ENCODE measurements around the gene KIF2C.
"Not testable (repeated sequence)": the region's sequence is repeated elsewhere in the genome, so short reads cannot be mapped to it uniquely, and the experiment has no call there.

KIF2C gene

GRCh38 chr1:44776730-44777068 lies 37.1 kb downstream of the KIF2C start:
- no peak for DNase-seq

- no peak for DNase-seq
Observed at GRCh38 chr1:44777547-44777946, 37.9 kb downstream of the KIF2C start.

GRCh38 chr1:44777969-44778635 lies 38.5 kb downstream of the KIF2C start:
- DNase-seq: no peak

GRCh38 chr1:44778705-44779576 lies 39.3 kb downstream of the KIF2C start:
- DNase-seq: no peak

DNA sequence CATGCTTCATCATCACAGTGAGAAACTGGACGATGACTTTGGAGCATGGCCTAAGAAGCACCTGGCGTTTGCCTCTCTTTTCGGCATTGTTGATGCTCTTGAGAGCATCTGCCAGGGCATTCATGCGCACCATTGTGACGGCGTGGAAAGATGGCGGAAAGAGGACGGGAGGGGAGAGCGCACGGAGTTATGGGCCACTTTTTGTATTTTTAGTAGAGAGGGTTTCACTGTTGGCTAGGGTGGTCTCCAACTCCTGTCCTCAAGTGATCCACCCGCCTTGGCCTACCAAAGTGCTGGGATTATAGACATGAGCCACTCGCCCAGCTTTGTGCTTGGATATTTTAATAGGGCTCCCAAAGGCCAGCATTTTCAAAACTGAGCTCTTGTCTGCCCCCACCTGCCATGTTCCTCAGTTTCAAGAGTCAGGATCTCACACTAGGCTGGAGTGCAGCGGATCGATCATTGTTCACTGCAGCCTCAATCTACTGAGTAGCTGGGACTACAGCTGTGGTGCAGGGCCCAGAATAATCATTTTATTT lies 41.0 kb downstream of the KIF2C start:
- no peak for DNase-seq

DNA sequence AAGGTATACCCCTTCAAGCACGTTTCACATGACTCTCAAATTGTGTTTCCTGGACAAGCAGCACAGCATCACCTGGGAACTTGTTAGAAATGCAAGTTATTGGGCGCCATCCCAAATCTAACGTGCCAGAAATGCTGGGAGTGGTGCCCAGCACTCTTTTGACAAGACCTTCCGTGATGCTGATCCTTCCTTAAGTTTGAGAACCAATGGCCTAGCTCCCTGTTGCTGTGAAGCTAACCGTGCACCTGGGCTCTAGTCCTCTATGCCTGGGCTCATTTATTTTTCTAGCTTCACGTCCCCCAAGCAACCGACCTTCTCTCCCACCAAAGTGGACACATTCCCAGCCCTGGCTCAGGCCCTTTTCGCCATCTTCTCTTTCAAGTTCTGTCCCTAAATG lies 44.1 kb downstream of the KIF2C start:
- DNase-seq: no peak

DNA sequence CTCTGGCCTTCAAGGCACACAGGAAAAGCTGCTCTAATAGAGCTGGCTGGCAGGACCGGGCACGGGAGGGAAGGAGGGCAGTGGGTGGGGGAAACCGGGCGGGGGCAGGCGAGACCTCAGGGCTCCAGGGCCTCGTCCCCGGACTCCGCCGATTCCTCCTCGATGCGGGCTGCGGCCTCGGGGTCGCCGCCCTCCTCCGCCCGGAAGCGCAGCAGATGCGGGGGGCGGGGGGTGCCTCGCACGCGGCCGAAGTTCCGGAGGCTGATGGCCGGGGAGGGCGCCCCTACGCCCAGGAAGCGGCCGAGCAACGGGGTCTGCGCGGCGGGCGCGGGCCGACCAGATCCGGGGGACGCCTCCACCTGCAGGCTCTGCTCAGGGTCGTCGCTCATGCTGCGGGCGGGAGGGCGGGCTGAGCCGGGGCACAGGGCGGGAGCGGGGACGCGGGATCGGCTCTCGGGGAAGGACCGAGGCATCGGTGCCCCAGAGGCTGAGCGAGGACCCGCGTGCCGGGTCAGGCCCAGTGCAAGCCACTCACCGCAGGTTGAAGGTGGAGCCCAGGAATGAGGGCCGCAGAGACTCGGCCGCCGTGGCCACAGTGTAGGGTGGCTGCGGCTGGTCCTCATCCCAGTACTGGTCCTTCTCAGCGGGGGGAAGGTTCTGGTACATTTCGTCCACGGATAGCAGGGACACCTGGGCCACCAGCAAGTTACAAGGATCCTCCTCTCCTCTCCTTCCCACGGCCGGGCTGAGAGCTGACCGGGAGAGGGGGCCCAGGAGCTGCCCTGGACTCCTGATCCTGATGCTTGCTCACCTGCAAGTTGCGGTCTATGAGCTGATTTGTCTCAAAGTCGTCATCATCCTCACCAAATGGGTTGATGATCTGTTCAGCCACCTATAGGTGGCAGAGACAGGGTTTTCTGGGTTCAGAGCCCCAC lies 44.7 kb downstream of the KIF2C start:
- DNase-seq: no peak

GRCh38 chr1:44785029-44785380 lies 45.4 kb downstream of the KIF2C start:
- no peak for DNase-seq

DNA sequence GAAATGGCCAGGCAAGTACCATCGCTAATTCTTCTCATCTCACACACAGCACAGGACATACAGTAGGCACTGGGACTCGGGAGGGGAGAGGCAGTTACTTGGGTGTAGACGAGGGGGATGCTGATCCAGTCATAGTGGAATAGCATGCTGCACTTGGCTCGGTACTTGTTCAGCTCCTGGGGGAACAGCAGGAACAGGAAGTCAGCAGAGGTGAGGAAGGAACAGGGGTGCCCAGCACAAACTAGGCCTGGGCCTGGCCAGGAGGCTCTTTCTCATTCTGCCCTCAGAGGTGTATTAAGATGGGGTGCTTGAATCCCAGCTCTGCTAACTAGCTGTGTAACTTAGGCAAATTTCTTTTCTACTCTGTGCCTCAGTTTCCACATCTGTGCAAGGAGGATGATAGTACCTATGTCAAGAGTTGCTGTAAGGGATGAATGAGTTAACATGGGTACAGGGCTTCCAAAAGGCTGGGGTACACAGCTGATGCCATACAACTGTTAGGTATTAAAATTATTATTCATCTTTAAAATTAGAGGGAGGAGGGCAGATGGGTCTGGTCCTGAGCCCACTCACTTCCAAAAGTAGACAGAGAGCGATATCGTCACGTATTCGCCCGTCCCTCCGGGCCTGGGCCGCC lies 46.0 kb downstream of the KIF2C start:
- no peak for DNase-seq

DNA sequence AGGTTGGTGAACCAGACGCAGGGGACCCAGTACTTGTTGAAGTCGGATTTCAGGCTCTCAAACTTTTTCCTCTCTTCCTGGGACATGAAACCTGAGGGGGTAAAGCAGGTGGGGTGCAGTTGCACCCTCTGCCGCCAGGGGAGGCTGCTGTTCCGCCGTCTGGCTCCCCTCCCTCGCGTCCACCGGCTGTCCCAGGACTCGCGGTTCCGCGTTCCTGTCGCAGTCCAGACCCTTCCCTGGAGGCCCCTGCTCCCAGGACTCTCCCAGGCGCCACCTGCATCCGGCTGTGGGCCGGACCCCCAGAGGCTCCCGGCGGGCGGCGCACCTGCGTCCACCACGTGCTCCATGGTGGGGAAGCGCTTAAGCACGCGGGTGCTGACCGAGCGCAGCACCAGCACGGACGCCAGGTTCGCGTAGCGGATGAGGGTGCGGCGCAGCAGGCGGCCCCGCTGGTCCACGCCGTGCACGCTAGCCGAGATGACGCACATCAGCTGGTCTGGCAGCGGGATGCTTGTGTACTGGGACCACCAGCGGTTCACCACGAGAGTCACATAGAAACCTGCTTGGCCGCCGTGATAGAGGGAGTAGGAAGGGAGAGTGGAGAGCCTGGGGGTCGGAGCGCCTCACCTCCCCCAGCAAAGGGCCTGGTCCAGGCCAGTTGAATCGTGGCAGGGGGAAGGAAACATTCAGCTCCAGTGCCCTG lies 46.7 kb downstream of the KIF2C start:
- peak; percentile 75 for DNase-seq

- DNase-seq: no peak
Observed at GRCh38 chr1:44786841-44787426, 47.3 kb downstream of the KIF2C start.

DNA sequence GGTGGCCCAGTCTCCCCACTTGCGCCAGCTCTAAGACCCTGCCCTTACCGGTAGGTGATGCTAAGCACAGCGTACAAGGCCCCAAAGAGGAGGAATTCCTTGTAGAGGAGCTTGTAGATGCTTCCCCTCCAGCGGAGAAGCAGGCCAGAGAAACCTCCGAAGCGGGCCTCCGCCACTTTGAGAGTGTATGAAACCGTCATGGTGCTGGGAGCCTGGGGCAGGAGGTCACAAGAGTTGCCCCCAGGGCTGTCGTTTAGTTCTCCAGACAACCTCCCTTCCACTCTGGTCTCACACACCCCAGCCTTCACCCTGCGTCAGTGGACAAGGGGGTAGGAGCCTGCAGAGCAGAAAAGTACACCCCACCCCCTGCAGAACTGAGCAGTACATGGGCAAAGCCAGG lies 47.9 kb downstream of the KIF2C start:
- no peak for DNase-seq

- DNase-seq: no peak
Observed at GRCh38 chr1:44788120-44788860, 48.7 kb downstream of the KIF2C start, which contains the start of gene BEST4. BEST4 (minus strand) TSS chr1:44788170; CDS start chr1:44787705, 465 bp downstream.

DNA sequence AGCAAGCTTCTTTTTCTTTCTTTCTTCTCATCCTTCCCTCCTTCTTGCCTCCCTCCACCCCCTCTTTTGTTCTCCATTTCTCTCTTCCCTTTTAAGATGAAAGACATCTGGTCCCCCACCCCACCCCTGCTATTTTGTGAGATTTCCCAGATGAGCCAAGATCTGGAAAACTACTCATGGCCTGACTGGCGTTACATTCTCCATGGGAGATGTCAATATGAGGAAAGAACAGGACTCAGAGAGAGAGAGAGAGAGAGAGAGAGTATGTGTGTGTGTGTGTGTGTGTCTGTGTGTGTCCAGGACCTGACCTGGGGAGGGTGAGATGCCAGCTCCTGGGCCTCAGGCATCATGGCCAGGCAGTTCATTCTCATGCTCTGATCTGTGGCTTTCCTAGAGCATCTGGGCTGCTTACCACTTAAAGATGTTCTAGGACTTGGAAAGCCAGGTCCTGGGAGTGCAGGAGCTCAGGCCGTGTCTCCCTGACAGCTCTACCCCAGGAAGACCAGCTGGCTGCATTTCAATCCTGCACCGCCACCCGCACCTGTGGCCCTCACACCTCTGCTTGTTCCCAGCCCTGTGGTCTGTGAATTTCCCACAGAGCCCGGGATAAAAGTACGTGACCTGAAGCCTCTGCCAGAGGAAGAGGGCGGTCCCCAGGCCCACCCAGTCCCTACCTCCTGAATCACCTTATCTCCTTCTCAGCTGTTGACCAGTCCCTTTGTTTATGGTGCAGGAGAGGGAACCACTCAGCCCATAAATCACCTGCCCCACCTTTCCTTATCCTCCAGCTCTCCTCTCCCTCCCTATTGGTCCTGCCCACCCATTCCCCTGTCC lies 51.5 kb downstream of the KIF2C start:
- no peak for DNase-seq

DNA sequence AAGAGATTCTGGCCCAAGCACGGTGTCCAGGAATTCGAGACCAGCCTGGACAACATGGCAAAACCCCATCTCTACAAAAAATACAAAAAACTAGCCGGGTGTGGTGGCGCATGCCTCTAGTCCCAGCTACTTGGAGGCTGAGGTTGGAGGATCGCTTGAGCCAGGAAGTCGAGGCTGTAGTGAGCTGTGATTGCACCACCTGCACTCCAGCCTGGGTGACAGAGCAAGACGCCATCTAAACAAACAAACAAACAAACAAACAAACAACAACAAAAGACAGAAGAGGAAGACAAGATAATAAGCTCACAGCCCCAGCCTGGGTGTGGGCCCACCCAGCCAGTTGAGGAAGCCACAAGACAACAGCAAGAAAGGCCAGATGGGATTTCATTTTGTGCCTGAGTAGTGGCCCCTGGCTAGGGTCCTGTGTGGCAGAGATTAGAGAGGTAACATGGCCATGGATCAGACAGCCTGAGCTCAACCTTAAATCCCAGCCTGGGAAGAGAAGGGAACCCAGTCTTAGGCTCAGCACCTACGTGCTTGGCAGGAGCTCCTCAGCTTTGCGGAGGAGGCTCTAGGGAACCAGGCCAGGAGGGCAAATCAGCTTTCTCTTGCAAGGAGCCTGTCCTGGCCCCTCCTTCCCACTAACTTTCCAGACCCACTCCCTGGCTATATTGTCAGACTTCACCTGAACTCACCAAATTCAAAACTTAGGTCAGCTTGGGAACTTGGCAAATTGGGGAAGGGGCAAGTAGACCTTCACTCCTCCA lies 53.3 kb downstream of the KIF2C start:
- DNase-seq: no peak

GRCh38 chr1:44797886-44798285 lies 58.2 kb downstream of the KIF2C start:
- DNase-seq: not testable (repeated sequence)

DNA sequence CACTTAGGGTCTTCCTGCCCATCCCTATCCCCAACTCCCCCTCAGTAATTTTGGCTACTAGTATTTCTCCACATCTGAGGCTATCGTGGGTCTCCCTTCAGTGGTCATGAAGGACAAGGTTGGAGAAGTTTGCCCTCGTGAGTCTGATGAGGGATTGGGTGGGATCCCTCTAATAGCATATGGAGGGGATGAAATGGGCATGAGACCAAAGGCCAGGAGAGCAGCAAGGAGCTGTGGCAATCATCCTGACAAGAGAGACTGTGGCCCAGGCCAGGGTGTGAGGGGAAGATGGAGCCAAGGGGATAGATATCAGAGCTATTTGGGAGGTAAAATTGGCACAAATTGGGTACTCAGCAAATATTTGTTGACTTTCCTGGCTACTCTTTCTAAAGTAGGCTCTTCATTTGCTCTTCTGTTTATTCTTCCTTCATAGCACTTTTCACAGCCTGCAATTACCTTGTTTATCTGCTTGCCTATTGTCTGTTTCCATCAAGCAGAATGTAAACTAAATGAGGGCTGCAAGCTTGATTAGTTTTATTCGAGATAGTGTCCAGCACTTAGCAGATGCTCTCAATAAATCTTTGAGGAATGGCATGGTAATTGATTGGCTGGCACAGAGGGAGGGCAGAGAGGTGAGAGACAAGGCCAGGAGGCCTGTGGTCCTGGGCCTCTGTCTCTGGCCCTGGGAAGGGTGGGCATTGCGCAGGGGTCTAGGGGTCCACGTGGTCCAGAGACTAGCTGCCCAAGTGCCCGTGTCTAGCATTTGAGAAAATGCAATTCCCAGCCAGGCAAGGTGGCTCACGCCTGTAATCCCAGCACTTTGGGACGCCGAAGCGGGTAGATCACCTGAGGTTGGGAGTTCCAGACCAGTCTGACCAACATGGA lies 59.1 kb downstream of the KIF2C start:
- no peak for DNase-seq

Measured in stimulated activated CD4-positive, alpha-beta T cell treated with anti-CD3 and anti-CD28 coated beads, Interleukin-12 subunit alpha, Interleukin-12 subunit beta, amount 100 ng/mL, for 4 hours (primary cell).